B cell (primary cell): ENCODE results near the gene DENND5B.

ENCODE experiments used
- EZH2 ChIP-seq: IDR thresholded peaks from 2 replicates; pipeline ENCODE4 v1.6.1; 2012; ENCODE audit warnings: borderline replicate concordance, low read depth, mild to moderate bottlenecking, moderate library complexity, low read length; ENCODE audit not compliant: insufficient read depth, poor library complexity, severe bottlenecking
- TF ChIP-seq, protein P1 (sequence below): fragments of 200-600 bp; IDR thresholded peaks from one replicate; pipeline ENCODE4 v1.8.0; 2022; ENCODE audit warnings: antibody characterized with exemption, mild to moderate bottlenecking

DNA sequence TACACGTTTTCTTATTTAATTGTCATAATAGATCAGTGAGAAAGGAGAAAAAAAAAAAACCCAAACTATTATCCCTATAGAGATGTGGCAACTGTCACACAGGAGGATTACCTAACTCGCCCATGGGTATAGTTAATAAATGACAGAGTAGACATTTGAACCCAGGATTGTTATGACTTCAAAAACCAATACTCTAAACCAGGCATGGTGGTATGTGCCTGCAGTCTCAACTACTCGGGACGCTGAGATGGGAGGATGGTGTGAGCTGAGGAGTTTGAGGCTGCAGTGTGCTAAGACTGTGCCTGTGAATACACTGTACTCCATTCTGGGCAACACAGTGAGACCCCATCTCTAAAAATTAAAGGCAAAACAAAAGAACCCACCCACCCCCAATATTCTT, 114.5 kb downstream of the DENND5B start:
- no peak for TF ChIP-seq EZH2
- TF ChIP-seq, protein P1, sequence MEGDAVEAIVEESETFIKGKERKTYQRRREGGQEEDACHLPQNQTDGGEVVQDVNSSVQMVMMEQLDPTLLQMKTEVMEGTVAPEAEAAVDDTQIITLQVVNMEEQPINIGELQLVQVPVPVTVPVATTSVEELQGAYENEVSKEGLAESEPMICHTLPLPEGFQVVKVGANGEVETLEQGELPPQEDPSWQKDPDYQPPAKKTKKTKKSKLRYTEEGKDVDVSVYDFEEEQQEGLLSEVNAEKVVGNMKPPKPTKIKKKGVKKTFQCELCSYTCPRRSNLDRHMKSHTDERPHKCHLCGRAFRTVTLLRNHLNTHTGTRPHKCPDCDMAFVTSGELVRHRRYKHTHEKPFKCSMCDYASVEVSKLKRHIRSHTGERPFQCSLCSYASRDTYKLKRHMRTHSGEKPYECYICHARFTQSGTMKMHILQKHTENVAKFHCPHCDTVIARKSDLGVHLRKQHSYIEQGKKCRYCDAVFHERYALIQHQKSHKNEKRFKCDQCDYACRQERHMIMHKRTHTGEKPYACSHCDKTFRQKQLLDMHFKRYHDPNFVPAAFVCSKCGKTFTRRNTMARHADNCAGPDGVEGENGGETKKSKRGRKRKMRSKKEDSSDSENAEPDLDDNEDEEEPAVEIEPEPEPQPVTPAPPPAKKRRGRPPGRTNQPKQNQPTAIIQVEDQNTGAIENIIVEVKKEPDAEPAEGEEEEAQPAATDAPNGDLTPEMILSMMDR, result no peak
